CD4-positive, alpha-beta T cell treated with Interleukin-1 beta for 1 hour (primary cell): ENCODE data around the gene KANK4.
"Not testable (repeated sequence)": the region's sequence is repeated elsewhere in the genome, so short reads cannot be mapped to it uniquely, and the experiment has no call there.

Source experiments
- DNase-seq, 2 donors: peaks; one replicate each; pipeline ENCODE4 v3.0.0-alpha.2; 2020 to 2022

Gene KANK4

GRCh38 chr1:62235576-62235975, 83.7 kb downstream of the KANK4 start:
- DNase-seq = no peak

DNA sequence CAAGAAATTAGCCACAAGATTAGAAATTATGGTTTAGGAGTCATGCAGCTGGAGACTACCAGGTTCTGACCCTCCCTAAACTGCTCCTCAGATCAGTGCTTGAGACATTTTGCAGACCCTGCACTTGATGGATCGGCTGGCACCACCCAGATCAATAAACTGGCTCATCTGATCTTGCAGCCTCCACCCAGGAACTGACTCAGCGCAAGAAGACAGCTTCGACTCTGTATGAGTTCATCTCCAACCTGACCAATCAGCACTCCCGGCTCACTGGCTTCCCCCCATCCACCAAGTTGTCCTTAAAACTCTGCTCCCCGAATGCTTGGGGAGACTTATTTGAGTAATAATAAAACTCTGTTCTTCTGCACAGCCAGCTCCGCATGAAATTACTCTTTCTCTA, 84.5 kb downstream of the KANK4 start:
- no peak for DNase-seq

DNA sequence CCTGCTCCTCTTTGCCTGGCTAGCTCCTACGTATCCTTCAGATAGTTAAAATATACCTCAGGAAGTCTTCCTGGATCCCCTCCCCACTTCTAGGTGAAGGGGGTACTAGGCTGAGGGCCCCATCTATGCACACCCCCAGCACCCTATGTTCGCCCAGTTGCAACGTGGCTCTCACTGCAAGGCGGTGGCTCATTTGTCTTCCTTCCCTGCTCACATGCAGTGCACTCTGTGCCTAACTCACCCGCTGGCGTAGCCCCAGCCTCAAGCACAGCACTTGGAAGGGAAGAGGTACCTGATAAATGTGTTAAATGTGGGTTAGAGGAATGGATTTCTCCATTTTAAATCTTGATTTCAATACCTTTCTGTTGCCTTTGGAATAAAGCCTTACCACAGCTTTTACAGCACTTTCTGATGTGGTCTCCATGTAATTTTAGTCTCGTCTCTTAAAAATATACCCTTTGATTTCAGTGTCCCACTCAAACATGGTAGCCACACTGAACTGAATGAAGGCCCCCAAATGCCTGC, 85.2 kb downstream of the KANK4 start:
- DNase-seq = no peak

DNA sequence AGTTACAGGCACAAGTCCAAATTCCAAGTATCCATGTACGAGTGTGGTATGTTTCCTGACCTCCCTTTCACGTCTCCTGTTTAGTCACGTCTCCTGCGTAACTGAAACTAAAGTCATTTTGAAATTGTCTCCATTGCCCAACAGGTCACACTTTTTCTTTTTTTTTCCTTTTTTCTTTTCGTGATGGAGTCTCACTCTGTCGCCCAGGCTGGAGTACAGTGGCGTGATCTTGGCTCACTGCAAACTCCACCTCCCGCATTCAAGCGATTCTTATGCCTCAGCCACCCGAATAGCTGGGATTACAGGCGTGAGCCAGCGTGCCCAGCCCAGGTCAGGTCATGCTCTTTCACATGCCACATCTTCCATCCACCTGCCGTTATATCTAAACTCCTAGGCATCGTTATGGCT, 86.4 kb downstream of the KANK4 start:
- no peak for DNase-seq

DNA sequence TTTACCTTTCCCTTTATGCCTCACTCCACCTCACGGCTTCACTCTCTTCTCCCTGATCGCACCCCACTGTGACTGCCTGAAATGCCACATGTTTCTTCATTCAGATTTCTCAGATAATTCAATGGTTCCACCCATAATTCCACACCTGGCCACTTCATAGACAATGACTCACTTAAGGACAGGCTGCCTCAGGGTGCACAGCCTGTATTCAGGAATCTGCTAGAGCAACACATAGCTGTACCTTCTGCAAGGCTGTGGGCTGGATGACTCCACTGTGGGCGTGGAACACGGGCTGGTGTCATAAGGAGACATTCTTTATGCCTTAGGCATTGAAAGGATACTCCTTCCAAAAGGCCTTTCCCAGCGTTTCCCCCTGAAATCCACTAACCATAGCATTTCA, 88.5 kb downstream of the KANK4 start:
- no peak for DNase-seq

GRCh38 chr1:62229932-62230331, 89.3 kb downstream of the KANK4 start:
- no peak for DNase-seq

DNA sequence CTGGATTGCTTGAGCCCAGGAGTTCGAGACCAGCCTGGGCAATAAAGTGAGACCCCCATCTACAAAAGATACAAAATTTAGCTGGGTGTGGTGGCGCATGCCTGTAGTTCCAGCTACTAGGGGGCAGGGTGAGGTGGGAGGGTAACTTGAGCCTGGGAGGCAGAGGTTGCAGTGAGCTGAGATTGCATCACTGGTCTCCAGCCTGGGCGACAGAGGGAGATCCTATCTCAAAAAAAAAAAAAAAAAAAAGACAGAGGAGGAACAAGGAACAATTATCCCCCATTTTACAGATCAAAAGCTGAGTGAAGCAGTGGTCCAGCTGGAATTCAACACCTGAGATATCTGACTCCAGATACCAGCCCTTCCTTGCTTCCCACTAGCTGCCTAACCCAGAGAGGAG, 89.8 kb downstream of the KANK4 start:
- no peak for DNase-seq

- DNase-seq = no peak
Measured at GRCh38 chr1:62228883-62229187, 90.4 kb downstream of the KANK4 start.

GRCh38 chr1:62228136-62228882, 90.9 kb downstream of the KANK4 start:
- no peak for DNase-seq

GRCh38 chr1:62227496-62227895, 91.7 kb downstream of the KANK4 start:
- DNase-seq = no peak

DNA sequence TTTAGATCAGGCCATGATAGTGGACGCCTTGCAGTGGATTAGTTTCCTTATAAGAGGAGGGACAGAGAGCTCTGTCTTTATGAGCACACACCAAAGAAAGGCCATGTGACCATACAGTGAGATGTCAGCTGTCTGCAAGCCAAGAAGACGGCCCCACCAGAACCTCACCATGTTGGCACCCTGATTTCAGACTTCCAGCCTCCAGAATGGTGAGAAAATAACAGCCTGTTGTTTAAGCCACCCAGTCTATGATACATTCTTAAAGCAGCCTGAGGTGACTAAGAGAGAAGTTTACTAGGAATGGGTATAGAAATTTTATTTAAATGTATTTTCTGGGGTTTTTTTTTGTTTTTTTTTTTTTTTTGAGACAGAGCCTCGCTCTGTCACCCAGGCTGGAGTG, 95.1 kb downstream of the KANK4 start:
- DNase-seq = no peak

GRCh38 chr1:62222321-62222720, 96.9 kb downstream of the KANK4 start:
- DNase-seq = no peak

GRCh38 chr1:62221171-62221570, 98.1 kb downstream of the KANK4 start:
- no peak for DNase-seq

- not testable (repeated sequence) for DNase-seq
Measured at GRCh38 chr1:62220456-62220855, 98.8 kb downstream of the KANK4 start.

DNA sequence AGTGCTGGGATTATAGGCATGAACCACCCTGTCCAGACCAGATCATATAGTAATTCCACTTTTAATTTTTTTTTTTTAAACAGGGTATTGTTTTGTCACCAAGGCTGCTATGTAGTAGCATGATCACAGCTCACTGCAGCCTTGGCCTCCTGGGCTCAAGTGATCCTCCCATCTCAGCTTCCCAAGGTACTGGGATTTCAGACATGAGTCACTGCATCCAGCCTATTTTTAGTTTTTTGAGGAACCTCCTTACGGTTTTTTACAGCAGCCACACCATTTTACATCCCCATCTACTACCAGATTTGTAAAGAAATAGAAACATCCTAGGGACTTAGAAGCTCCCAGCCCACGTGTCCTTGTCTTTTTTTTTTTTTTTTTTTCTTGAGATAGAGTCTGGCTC, 100.6 kb downstream of the KANK4 start:
- no peak for DNase-seq

DNA sequence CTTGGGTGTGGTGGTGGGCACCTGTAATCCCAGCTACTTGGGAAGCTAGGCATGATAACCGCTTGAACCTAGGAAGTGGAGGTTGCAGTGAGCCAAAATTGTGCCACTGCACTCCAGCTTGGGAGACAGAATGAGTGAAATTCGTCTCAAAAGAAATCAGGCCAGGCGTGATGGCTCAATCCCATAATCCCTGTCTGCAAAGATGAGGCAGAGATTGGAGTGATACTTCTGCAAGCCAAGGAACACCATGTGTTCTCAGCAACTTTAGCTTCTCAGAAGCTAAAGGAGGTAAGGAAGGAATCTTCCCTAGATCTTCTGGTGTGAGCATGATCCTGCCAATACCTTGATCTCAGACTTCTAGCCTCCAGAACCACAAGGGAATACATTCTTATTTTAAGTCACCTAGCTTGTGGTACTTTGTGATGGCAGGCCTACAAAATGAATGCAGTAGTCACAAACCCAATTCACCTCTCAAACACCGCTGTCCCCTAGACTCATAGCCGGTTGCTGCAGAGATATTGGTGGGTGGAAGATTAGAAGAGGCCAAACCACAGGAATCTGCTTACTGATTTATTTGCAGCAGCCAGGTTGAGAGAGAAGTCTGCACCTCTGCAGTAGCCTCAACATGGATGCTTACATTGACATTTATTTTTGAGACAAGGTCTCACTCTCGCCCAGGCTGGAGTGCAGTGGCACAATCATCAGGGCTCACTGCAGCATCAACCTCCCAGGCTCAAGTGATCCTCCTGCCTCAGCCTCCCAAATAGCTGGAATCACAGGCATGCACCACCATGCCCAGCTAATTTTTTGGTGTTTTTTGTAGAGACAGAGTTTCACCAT, 105.9 kb downstream of the KANK4 start:
- DNase-seq = no peak

DNA sequence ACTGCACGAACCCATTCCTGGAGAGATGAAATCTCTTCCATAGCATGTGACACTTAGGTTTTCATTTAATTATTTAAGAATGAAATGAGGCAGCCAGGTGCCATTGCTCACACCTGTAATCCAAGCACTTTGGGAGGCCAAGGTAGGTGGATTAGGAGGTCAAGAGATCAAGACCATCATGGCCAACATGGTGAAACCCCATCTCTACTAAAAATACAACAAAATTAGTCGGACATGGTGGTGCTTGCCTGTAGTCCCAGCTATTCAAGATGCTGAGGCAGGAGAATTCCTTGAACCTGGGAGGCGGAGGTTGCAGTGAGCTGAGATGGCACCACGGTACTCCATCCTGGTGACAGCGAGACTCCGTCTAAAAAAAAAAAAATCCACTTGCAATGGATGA, 106.8 kb downstream of the KANK4 start:
- no peak for DNase-seq

DNA sequence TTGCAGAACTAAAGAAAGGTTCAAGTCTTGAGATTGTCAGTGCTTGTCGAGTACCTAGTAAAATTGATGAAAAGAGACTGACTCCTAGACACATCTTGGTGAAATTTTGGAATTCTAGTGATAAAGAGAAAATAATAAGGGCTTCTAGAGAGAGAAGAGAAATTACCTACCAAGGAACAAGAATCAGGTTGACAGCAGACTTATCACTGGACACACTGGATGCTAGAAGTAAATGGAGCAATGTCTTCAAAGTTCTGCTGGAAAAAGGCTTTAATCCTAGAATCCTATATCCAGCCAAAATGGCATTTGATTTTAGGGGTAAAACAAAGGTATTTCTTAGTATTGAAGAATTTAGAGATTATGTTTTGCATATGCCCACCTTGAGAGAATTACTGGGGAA, 108.3 kb downstream of the KANK4 start:
- no peak for DNase-seq

- DNase-seq = no peak
Measured at GRCh38 chr1:62209931-62210595, 109.2 kb downstream of the KANK4 start.

GRCh38 chr1:62208970-62209369, 110.3 kb downstream of the KANK4 start:
- DNase-seq = no peak

DNA sequence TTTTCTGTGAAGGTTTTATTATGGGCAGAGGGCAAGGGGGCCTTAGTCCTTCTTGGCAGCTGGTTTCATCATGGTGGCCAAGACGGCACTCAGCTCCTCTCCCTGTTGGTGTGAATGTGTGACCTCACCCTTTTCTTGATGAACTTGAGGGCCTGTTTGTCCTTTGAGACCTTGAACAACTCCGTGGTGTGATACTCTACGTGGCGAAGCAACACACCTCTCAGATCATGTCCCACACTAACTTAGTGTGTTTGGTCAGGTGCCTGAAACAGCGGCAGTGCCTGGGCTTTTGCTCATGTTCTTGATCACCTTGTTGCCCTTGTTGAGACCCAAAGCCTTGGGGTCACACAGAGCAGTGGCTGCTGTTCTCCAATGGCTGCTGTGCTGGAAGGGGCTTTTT, 111.1 kb downstream of the KANK4 start:
- no peak for DNase-seq

- DNase-seq = no peak
Measured at GRCh38 chr1:62207187-62207586, 112.0 kb downstream of the KANK4 start.

- no peak for DNase-seq
Measured at GRCh38 chr1:62198781-62199125, 120.5 kb downstream of the KANK4 start.
